DMS114 treated with DMSO at 0.1 percent for 48 hours (cell line): Measurements from ENCODE around the gene SAPCD1.
A peak's percentile ranks its signal among the peaks of the same experiment; 100 is the strongest.

Experiments
- DNase-seq: peaks from one replicate; lab custom pipeline; 2025; ENCODE audit not compliant: unreplicated experiment; lab: John Stamatoyannopoulos, UW

SAPCD1 gene

GRCh38 chr6:31729515-31729978 lies 32.9 kb upstream of the SAPCD1 start:
- peak; percentile 91 for DNase-seq

DNA sequence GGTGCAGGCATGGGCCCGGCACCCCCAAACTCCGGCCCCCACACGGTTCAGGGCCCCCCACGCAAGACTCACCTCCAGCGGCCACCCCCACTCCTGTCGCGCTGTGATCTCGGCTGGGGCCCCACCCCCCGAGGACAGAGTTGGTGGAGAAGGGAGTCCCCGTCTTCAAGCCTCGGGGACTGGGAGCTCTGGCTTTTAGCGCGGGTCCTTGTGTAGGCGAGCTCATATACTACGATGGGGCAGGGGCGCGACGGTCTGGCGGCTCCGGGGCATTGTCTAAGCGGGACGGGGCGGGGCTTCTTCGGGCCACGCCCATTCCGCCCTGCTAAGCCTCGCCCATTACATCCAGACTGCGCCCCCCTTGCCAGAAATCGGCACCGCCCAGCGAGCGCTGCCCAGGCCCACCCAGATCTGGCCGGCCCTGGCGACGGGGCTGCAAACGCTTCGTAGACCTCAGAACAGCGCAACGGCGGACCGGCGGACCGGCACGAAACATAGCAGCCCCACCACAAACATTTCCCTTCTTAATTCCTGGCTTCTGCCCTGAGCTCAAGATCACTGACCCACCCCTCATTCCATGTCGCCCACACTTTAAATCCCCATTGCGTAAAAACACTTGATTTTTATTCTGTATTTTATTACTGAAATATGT lies 32.4 kb upstream of the SAPCD1 start:
- DNase-seq = peak; percentile 89

DNA sequence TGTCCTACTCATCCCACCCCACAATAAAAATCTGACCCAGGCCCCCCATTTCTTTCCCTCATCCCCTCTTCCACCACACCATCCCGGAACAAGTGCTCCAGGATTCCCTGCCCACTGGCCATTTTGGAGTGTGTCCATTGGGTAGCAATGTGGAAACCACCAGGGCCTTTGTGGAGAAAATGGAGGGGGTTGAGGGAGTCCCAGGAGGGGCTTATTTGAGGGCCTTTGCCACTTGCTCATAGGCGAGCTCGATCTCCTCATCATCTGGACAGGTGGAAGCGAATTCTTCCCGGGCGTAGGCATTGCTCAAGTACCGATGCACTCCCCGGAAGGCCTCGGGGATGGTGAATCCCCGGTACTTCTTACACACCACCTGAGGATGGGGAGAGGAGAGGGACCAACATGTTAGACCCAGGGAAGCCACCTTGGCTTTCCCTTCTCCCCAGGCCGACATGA lies 31.8 kb upstream of the SAPCD1 start:
- DNase-seq = no peak

GRCh38 chr6:31732029-31732428 lies 30.4 kb upstream of the SAPCD1 start:
- no peak for DNase-seq

DNA sequence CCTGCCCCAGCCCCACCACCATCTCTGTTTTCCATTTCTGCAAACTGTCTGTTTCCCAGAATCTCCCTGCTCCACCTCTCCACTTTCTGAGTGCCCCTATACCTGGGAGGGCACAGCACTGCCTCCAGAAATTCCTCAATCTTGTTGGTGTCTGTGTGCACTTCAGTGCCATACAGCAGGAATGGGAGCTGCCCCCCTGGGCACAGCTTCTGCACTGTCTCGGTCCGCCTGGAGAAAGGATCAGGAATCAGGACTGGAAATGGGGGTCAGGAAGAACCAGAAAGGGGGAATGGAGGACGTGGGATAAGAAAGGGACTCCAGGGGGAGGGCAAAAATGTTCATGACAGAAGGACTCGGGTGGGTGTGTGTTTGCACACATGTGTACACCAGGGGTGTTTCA lies 28.7 kb upstream of the SAPCD1 start:
- DNase-seq = no peak

DNA sequence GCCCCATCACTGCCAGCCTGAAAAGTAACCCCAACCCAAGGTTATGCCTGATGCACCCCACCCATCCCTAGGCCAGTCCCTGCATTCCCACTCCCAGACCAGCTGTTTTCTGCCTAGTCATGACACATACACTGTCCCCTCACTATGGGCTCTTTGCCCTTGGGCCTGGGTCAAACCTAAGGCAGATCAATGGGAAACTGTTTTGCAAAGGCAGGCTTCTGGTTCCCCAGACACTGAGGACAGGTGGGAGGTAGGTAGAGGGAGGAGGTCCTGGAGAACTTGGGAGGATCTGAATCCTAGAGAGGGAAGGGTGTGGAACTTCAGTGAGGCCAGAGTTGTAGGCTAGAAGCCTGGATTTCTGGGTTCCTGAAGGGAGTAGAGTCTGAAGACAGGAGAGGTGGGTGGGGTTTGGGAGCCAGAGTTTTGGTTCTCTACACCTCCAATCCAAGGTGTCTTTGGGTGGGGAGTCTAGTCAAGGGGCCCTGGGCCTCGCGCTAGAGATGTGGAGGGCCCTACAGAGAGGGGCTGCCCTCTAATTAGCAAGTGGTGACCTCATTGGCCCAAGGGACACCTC lies 28.1 kb upstream of the SAPCD1 start:
- no peak for DNase-seq

- DNase-seq = no peak
Measured at GRCh38 chr6:31734821-31735406, 27.5 kb upstream of the SAPCD1 start.

GRCh38 chr6:31736021-31736767 lies 26.3 kb upstream of the SAPCD1 start, which contains the start of gene CLIC1:
TSS of gene CLIC1 (minus strand) at chr6:31736530. CDS start at chr6:31736300, 230 bp downstream.
- DNase-seq = peak; percentile 83

- no peak for DNase-seq
Measured at GRCh38 chr6:31736768-31737314, 25.6 kb upstream of the SAPCD1 start.

DNA sequence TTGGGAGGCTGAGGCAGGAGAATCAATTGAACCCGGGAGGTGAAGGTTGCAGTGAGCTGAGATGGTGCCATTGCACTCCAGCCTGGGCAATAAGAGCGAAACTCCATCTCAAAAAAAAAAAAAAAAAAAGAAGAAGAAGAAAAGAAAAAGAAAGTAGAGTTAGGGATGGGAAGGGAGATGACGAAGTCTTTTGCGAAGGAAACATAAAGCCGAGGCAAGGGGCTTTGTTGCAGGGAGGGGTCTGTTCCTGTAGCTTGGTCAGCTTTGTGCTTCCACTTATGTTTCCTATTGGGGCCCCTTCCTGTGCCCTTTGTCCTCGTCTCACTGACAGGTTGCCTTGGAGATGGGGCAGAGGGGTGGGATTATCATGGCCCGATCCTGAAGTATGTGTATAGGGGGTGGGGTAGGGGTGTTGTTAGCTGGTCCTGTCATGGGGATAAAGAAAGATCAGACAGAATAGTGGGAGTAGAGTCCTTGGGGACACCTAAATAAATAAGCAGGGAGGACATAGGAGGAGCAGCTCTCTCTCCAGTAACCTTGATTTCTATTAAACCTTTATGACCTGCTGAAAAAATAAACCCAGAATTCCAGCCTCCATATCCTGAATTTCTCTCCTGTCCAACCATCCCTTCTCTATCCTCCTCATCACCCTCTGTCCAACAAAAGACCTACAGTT lies 25.0 kb upstream of the SAPCD1 start:
- no peak for DNase-seq

- no peak for DNase-seq
Measured at GRCh38 chr6:31737991-31738979, 24.2 kb upstream of the SAPCD1 start.

DNA sequence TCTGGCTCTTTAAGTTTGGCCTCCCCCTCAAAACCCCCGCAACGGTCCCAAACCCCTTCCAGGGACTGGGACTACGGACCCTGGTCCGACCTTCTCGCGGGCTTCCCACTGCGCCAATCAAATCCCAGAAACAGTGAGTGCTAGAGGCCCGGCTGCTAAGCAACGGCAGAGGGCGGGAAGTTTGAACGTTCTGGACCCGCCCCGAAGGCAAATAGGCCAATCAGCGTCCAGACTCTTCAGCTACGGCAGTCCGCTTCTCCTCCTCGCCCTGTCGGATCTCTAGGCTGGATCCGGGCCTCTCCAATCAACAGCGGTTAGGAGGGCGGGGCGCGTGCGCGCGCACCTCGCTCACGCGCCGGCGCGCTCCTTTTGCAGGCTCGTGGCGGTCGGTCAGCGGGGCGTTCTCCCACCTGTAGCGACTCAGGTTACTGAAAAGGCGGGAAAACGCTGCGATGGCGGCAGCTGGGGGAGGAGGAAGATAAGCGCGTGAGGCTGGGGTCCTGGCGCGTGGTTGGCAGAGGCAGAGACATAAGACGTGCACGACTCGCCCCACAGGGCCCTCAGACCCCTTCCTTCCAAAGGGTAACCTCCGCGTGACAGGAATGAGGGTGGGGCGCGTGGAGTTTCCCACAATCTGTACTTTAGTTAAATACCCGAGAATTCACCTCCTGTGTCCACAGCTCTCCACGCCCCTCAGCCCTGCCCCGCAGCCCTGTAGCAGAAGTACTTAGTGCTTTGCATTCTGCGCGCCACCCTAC lies 22.6 kb upstream of the SAPCD1 start, which contains the start of gene MSH5:
Gene MSH5 (plus strand): TSS at position 367 of the 758 bp plus-strand sequence. CDS start 462 bp downstream, outside the sequence.
- peak; percentile 100 for DNase-seq

- DNase-seq = no peak
Measured at GRCh38 chr6:31740397-31741223, 21.8 kb upstream of the SAPCD1 start.

DNA sequence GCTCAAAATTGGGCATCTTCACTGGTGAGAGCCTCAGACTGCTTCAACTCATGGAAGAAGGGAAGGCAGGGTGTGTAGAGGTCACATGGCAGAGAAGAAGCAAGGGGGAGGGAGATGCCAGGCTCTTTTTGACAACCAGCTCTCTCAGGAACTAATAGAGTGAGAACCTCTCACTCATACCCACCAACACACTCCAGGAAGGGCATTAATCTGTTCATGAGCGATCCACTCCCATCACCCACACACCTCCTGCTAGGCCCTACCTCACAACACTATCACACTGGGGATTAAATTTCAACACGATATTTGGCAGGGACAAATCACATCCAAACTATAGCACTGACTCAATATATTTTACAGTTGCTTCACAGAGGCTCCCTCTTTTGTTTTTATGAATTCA lies 20.6 kb upstream of the SAPCD1 start:
- no peak for DNase-seq

- no peak for DNase-seq
Measured at GRCh38 chr6:31742894-31743293, 19.6 kb upstream of the SAPCD1 start.

DNA sequence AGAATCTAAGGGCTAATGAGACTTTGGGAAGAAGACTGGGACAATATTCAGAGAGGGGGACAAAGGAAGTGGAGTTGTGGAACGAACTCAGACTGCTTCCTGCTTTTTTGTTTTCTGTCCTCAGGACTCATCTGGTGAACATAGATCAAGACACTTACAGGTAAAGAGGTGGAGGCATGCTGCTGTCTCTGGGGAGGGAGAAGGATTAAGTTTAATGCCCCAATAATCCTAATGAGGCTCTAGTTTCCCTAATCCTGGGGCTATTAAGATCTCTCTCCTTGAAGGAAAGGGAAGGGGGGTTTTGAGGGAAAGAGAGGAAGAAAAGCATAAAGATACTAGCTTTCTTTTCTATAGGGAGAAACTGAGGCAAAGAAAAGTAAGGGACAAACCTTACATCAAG lies 18.0 kb upstream of the SAPCD1 start:
- no peak for DNase-seq

- DNase-seq = no peak
Measured at GRCh38 chr6:31749301-31750036, 13.0 kb upstream of the SAPCD1 start.
